K562 (cell line): Measurements from ENCODE around the gene GPX5. TPM values are rescaled to one million over a fixed set of nuclear protein-coding genes. Genes with fewer than 3 reads are reported as not detected.

Experiments
- ATAC-seq: fragments of 200-7000 bp; cut with Tn5 transposase; 3 replicates; pipeline ENCODE4 v1.9.1; 2020; ENCODE audit warnings: moderate library complexity
- BruUV-seq: library from RNA; stranded (reverse); fragments of 400-500 nt; replicated peaks from 2 replicates; lab custom pipeline; 2021; lab: Mats Ljungman, UMichigan
- CTCF ChIA-PET: fragments of 300-600 bp; formaldehyde crosslinking; extraction: SDS; loops from one replicate; lab custom pipeline; 2021; ENCODE audit warnings: low intra/inter-chr PET ratio; lab: Yijun Ruan, JAX
- POLR2A ChIA-PET: fragments of 300-600, 350-650 bp; sonication (Branson Sonifier 250); formaldehyde crosslinking; extraction: SDS; loops from one replicate; lab custom pipeline; 2021; ENCODE audit warnings: antibody characterized with exemption, inconsistent platforms; lab: Yijun Ruan, JAX
- DNase-seq, 4 experiments: peaks; one replicate each; pipeline versions ENCODE4 v3.0.0 to v3.0.0-alpha.2; 2011 to 2018; ENCODE audit warnings: low spot score in 3 of 4, mixed read lengths in 3 of 4; ENCODE audit errors: extremely low read depth in 1 of 4
- FAIRE-seq: peaks from 2 replicates; lab custom pipeline; 2011; peaks lifted over from hg19 to GRCh38; lab: Jason Lieb, UNC
- H2AFZ ChIP-seq: 2 replicates; pipeline ENCODE4 v1.6.0; 2011; ENCODE audit warnings: low read depth, low read length, control low read depth, inconsistent platforms
- H3K27ac ChIP-seq: fragments of 200-600 bp; 3 replicates; pipeline ENCODE4 v1.8.0; 2011; ENCODE audit warnings: low read depth, mild to moderate bottlenecking, control low read depth, inconsistent platforms, low read length, moderate library complexity, mixed read lengths; ENCODE audit errors: extremely low read depth
- H3K27me3 ChIP-seq, 2 experiments: fragments of 300-600 bp in 1 of 2; 2 replicates in 1 of 2; 3 replicates in 1 of 2; pipeline versions ENCODE4 v1.6.0 to v1.8.0; 2011; ENCODE audit warnings: inconsistent platforms in 2 of 2, low read length in 2 of 2, mild to moderate bottlenecking in 1 of 2, mixed read lengths in 1 of 2, moderate library complexity in 1 of 2; ENCODE audit not compliant: control insufficient read depth in 2 of 2, insufficient read depth in 2 of 2
- H3K36me3 ChIP-seq: fragments of 300-600 bp; 3 replicates; pipeline ENCODE4 v1.8.0; 2011; ENCODE audit warnings: mild to moderate bottlenecking, low read length, inconsistent platforms; ENCODE audit not compliant: control insufficient read depth, insufficient read depth
- H3K4me1 ChIP-seq, 2 experiments: fragments of 200-600 bp in 1 of 2; replicated peaks in 1 of 2; 2 replicates in 1 of 2; 3 replicates in 1 of 2; pipeline versions ENCODE4 v1.5.1 to v1.8.0; 2011; ENCODE audit warnings: inconsistent platforms in 2 of 2, low read length in 2 of 2, mild to moderate bottlenecking in 1 of 2, mixed read lengths in 1 of 2, moderate library complexity in 1 of 2; ENCODE audit not compliant: control insufficient read depth in 2 of 2, insufficient read depth in 2 of 2
- H3K4me2 ChIP-seq: 2 replicates; pipeline ENCODE4 v1.6.1; 2011; ENCODE audit warnings: low read length, control low read depth, inconsistent platforms, mixed read lengths; ENCODE audit not compliant: insufficient read depth
- H3K4me3 ChIP-seq: fragments of 200-600 bp; sonication (generic), shearing (Covaris generic); 2 replicates; pipeline ENCODE4 v1.5.1; 2016; ENCODE audit warnings: control low read depth, inconsistent platforms
- H3K79me2 ChIP-seq: fragments of 200-600 bp; 3 replicates; pipeline ENCODE4 v1.8.0; 2011; ENCODE audit warnings: low read length, inconsistent platforms; ENCODE audit not compliant: control insufficient read depth, insufficient read depth
- H3K9ac ChIP-seq, 2 experiments: 2 replicates each; pipeline versions ENCODE4 v1.6.0 to v1.6.1; 2011; ENCODE audit warnings: low read depth in 2 of 2, low read length in 2 of 2, control low read depth in 1 of 2, inconsistent platforms in 1 of 2, mild to moderate bottlenecking in 1 of 2, mixed read lengths in 1 of 2; ENCODE audit not compliant: insufficient read depth in 1 of 2
- H3K9me1 ChIP-seq: one replicate; pipeline ENCODE4 v1.6.0; 2011; ENCODE audit warnings: inconsistent platforms, mild to moderate bottlenecking, low read length, moderate library complexity; ENCODE audit not compliant: control insufficient read depth, insufficient read depth
- H3K9me3 ChIP-seq: replicated peaks from 2 replicates; pipeline ENCODE4 v1.5.1; 2011; ENCODE audit warnings: low read depth, low read length, inconsistent platforms; ENCODE audit not compliant: control insufficient read depth, insufficient read depth
- H4K20me1 ChIP-seq: replicated peaks from 2 replicates; pipeline ENCODE4 v1.6.1; 2011; ENCODE audit warnings: low read length, inconsistent platforms, mixed read lengths; ENCODE audit not compliant: control insufficient read depth, insufficient read depth
- BCOR ChIP-seq: fragments of 450-650 bp; IDR thresholded peaks from 2 replicates; pipeline ENCODE4 v1.6.1; 2016
- ELF1 ChIP-seq: fragments of 200-800 bp; sonication (Bioruptor generic); IDR thresholded peaks from 2 replicates; pipeline ENCODE4 v1.6.1; 2016; ENCODE audit warnings: missing genetic modification characterization, missing compliant biosample characterization
- HDAC1 ChIP-seq, 2 experiments: fragments of 450-650 bp; IDR thresholded peaks; 2 replicates each; pipeline ENCODE4 v1.6.1; 2016 to 2017; ENCODE audit warnings: inconsistent platforms in 1 of 2, mild to moderate bottlenecking in 1 of 2, moderate library complexity in 1 of 2
- MNT ChIP-seq, 2 experiments: fragments of 450-650 bp; conservative IDR thresholded peaks; 2 replicates each; pipeline ENCODE4 v1.6.1; 2017; ENCODE audit warnings: mild to moderate bottlenecking in 2 of 2, moderate library complexity in 2 of 2
- NR4A1 ChIP-seq, 2 experiments: fragments of 250-450 bp in 1 of 2; fragments of 450-650 bp in 1 of 2; sonication (Bioruptor Pico) in 1 of 2; IDR thresholded peaks; 2 replicates each; pipeline versions ENCODE4 v1.4.0 to v1.6.1; 2016 to 2020; ENCODE audit warnings: mild to moderate bottlenecking in 2 of 2, missing compliant biosample characterization in 1 of 2, missing genetic modification characterization in 1 of 2, moderate library complexity in 1 of 2
- NRF1 ChIP-seq, 2 experiments: fragments of 450-650 bp; IDR thresholded peaks in 1 of 2; conservative IDR thresholded peaks in 1 of 2; 2 replicates each; pipeline ENCODE4 v1.6.1; 2014; ENCODE audit warnings: mild to moderate bottlenecking in 2 of 2
- PHB ChIP-seq: fragments of 250-450 bp; sonication (Bioruptor Pico); IDR thresholded peaks from 2 replicates; pipeline ENCODE4 v1.5.0; 2021
- ZNF766 ChIP-seq: fragments of 200-800 bp; sonication (Bioruptor generic); conservative IDR thresholded peaks from 2 replicates; pipeline ENCODE4 v1.6.1; 2016; ENCODE audit warnings: missing genetic modification characterization, missing compliant biosample characterization
- WGBS: fragments of 100-300 bp; shearing (Covaris generic); methylation state at CpG from one replicate; pipeline ENCODE4 v1.1.6; 2016; ENCODE audit warnings: low coverage, mixed read lengths; ENCODE audit not compliant: insufficient coverage; ENCODE audit errors: missing lambda C conversion rate; 5-methylcytosine and 5-hydroxymethylcytosine counted together
- in situ Hi-C: fragments of 300-500 bp; cut with MboI; formaldehyde crosslinking; loops from 4 replicates; pipeline ENCODE4 v1.15.0; 2018; ENCODE audit warnings: inconsistent platforms, mixed read lengths
- intact Hi-C: fragments of 100-400 bp; cut with micrococcal nuclease; formaldehyde crosslinking; loops from 2 replicates; pipeline ENCODE4 v1.14.2; 2022
- polyA plus RNA-seq, 8 experiments: library from polyadenylated mRNA; depleted of rRNA in 4 of 8; stranded (reverse) in 5 of 8; unstranded in 3 of 8; fragments of >200 nt; fragmentation: Nextera tagmentation in 2 of 8; fragmentation: Illumina TruSeq in 1 of 8; extraction: Ambion mirVana in 2 of 8; extraction: Trizol in 1 of 8; gene quantifications; 2 replicates each; pipeline versions ENCODE4 v1.2.1 to v1.2.3, GENCODE V29; 2011 to 2014; ENCODE audit warnings: inconsistent platforms in 1 of 8, missing spikeins in 1 of 8
- total RNA-seq, 7 experiments: library from RNA; depleted of rRNA in 6 of 7; stranded (reverse); fragments of >200 nt in 6 of 7; fragmentation: Illumina TruSeq in 2 of 7; extraction: Trizol in 2 of 7; gene quantifications; 2 replicates each; pipeline versions ENCODE4 v1.2.1 to v1.2.3, GENCODE V29; 2011 to 2021; ENCODE audit warnings: low replicate concordance in 1 of 7

Gene GPX5
- total and polyA plus RNA-seq, 9 of the 15 experiments (the other 6 are each of a cell fraction or from before 2014, with no cell fraction given): 0.07 to 0.18 (median 0.15) TPM; not detected in 6

- Histone ChIP-seq H3K36me3 (no peaks in the 10 kb centered on the region), H3K27ac (peak overlapping the region; percentile 80; the same call in 1 of the 3 replicates), H2AFZ (peak overlapping the region; percentile 85), H3K4me2 (no peak overlapping the region), H3K4me1 (peaks cover 20 to 32% of the 10 kb centered on the region in 2 experiments), H3K79me2 (no peaks in the 10 kb centered on the region), H3K9me3 (no peaks in the 10 kb centered on the region), H3K9me1 (no peaks in the 10 kb centered on the region), H3K9ac (no peak overlapping the region), H3K4me3 (no peak overlapping the region), H3K27me3 (no peaks in the 10 kb centered on the region), H4K20me1 (no peaks in the 10 kb centered on the region)
- no peak for DNase-seq
- in situ Hi-C loops: no loop called here
- ATAC-seq: no peak
- no peak for TF ChIP-seq HDAC1 (IDR thresholded peaks at IDR 0.05)
- peak; percentile 20; the same call in 1 of the 2 replicates for TF ChIP-seq ZNF766 (CRISPR knock-in tag)
- TF ChIP-seq NR4A1 (CRISPR knock-in tag; IDR thresholded peaks at IDR 0.05): no peak
- 0 out of 2 replicates have a peak, but pooled peaks have one; percentile 45 for TF ChIP-seq NR4A1 (tag; IDR thresholded peaks at IDR 0.05)
- no peak for TF ChIP-seq BCOR
- no TSS peak for BruUV-seq
- WGBS: 45% methylated on average over 2 of the region's 2 CpGs
- ChIA-PET POLR2A (interaction anchor here (0.5 to 2.3 kb wide), 10 partner anchors 9 to 1323 kb away, joined by 3 to 15 read pairs (median 5); no protein-coding TSS in a partner anchor), CTCF (no interaction called here)
- intact Hi-C loops: no loop called here
- no peak for FAIRE-seq
Observed at GRCh38 chr6:28555136-28555535, 29.5 kb downstream of the GPX5 start.

GRCh38 chr6:28558629-28559028, 32.9 kb downstream of the GPX5 start:
- no TSS peak for BruUV-seq
- FAIRE-seq: no peak
- H3K4me3 ChIP-seq: no peak overlapping the region
- TF ChIP-seq NRF1 (conservative IDR thresholded peaks at IDR 0.05 in 1 of 2, IDR thresholded peaks at IDR 0.05 in 1 of 2) (no peak), ELF1 (tag) (peak; percentile 47), PHB (CRISPR knock-in tag) (no peak), MNT (conservative IDR thresholded peaks at IDR 0.05) (no peak)
- no peak overlapping the region for H3K27ac ChIP-seq
- WGBS: 56% methylated on average over 3 of the region's 3 CpGs
- H2AFZ ChIP-seq: peak overlapping the region; percentile 15
- ATAC-seq: no peak
- ChIA-PET POLR2A (interaction anchor here (1.0 kb wide), 1 partner anchor 63 kb away, joined by 3 read pairs; no protein-coding TSS in a partner anchor), CTCF (no interaction called here)
- no peak for DNase-seq
- H3K4me1 ChIP-seq: peaks cover 11 to 28% of the 10 kb centered on the region in 2 experiments
- H3K9me1 ChIP-seq: no peaks in the 10 kb centered on the region
- intact Hi-C loops (no loop called here), in situ Hi-C loops (no loop called here)
- no peaks in the 10 kb centered on the region for H3K9me3 ChIP-seq
- H3K27me3 ChIP-seq: no peaks in the 10 kb centered on the region
- no peaks in the 10 kb centered on the region for H3K36me3 ChIP-seq
- no peaks in the 10 kb centered on the region for H4K20me1 ChIP-seq
- H3K9ac ChIP-seq: no peak overlapping the region
- H3K4me2 ChIP-seq: no peak overlapping the region
- no peaks in the 10 kb centered on the region for H3K79me2 ChIP-seq
